Endothelial cell of umbilical vein (primary cell): Measurements from ENCODE around the gene HNRNPL. TPM values are rescaled to one million over a fixed set of nuclear protein-coding genes. Genes with fewer than 3 reads are reported as not detected.

ENCODE experiments used
- BruUV-seq: library from RNA; stranded (reverse); fragments of 400-500 nt; replicated peaks from 2 replicates; lab custom pipeline; 2021; lab: Mats Ljungman, UMichigan
- CTCF ChIA-PET: fragments of 300-600, 350-600 bp; sonication (Branson Sonifier 250); formaldehyde crosslinking; loops from one replicate; lab custom pipeline; 2021; ENCODE audit warnings: antibody characterized with exemption, inconsistent platforms; lab: Charles Lee
- POLR2A ChIA-PET: fragments of 300-600, 350-600 bp; sonication (Branson Sonifier 250); formaldehyde crosslinking; loops from one replicate; lab custom pipeline; 2021; ENCODE audit warnings: antibody characterized with exemption, inconsistent platforms; lab: Charles Lee
- DNase-seq: peaks from one replicate; pipeline ENCODE4 v3.0.0-alpha.2; 2011; ENCODE audit warnings: low read depth, low spot score
- FAIRE-seq: peaks from 2 replicates; lab custom pipeline; 2011; peaks lifted over from hg19 to GRCh38; lab: Jason Lieb, UNC
- H2AFZ ChIP-seq: 2 replicates; pipeline ENCODE4 v1.6.0; 2012; ENCODE audit warnings: low read depth, low read length, control low read depth, inconsistent platforms
- H3K27ac ChIP-seq: 2 replicates; pipeline ENCODE4 v1.5.1; 2011; ENCODE audit warnings: low read depth, mild to moderate bottlenecking, control low read depth, low read length, moderate library complexity; ENCODE audit not compliant: insufficient read depth
- H3K27me3 ChIP-seq, 2 experiments: 2 replicates each; pipeline versions ENCODE4 v1.6.0 to v1.6.1; 2011; ENCODE audit warnings: low read length in 2 of 2, mixed read lengths in 1 of 2; ENCODE audit not compliant: control insufficient read depth in 2 of 2, insufficient read depth in 2 of 2
- H3K36me3 ChIP-seq, 2 experiments: 2 replicates in 1 of 2; 3 replicates in 1 of 2; pipeline ENCODE4 v1.5.1; 2011; ENCODE audit warnings: low read length in 2 of 2, mild to moderate bottlenecking in 1 of 2, moderate library complexity in 1 of 2; ENCODE audit not compliant: control insufficient read depth in 2 of 2, insufficient read depth in 2 of 2; ENCODE audit errors: extremely low read depth in 1 of 2
- H3K4me1 ChIP-seq: 3 replicates; pipeline ENCODE4 v1.5.1; 2011; ENCODE audit warnings: mild to moderate bottlenecking, low read length; ENCODE audit not compliant: control insufficient read depth, insufficient read depth; ENCODE audit errors: extremely low read depth
- H3K4me2 ChIP-seq: 2 replicates; pipeline ENCODE4 v1.6.1; 2011; ENCODE audit warnings: low read length, control low read depth, mixed read lengths; ENCODE audit not compliant: insufficient read depth
- H3K4me3 ChIP-seq, 3 experiments: fragments of 200-600 bp in 1 of 3; sonication (generic), shearing (Covaris generic) in 1 of 3; replicated peaks in 1 of 3; 2 replicates each; pipeline ENCODE4 v1.5.1; 2011 to 2016; ENCODE audit warnings: control low read depth in 3 of 3, low read length in 3 of 3, mild to moderate bottlenecking in 2 of 3, inconsistent platforms in 1 of 3, low read depth in 1 of 3, moderate library complexity in 1 of 3; ENCODE audit not compliant: insufficient read depth in 1 of 3
- H3K79me2 ChIP-seq: 2 replicates; pipeline ENCODE4 v1.6.0; 2012; ENCODE audit warnings: low read length, inconsistent platforms; ENCODE audit not compliant: control insufficient read depth, insufficient read depth
- H3K9ac ChIP-seq: replicated peaks from 2 replicates; pipeline ENCODE3; 2011; ENCODE audit warnings: low read length, control low read depth; ENCODE audit not compliant: insufficient read depth; ENCODE audit errors: extremely low read depth
- H3K9me1 ChIP-seq: replicated peaks from 3 replicates; pipeline ENCODE4 v1.6.0; 2011; ENCODE audit warnings: mild to moderate bottlenecking, low read length; ENCODE audit not compliant: control insufficient read depth, insufficient read depth; ENCODE audit errors: extremely low read depth
- H3K9me3 ChIP-seq: replicated peaks from 2 replicates; pipeline ENCODE4 v1.5.1; 2012; ENCODE audit warnings: low read length, inconsistent platforms; ENCODE audit not compliant: control insufficient read depth, insufficient read depth
- H4K20me1 ChIP-seq: replicated peaks from 2 replicates; pipeline ENCODE3; 2011; ENCODE audit warnings: mild to moderate bottlenecking, low read length; ENCODE audit not compliant: control insufficient read depth, insufficient read depth; ENCODE audit errors: extremely low read depth
- CTCF ChIP-seq, 2 donors: IDR thresholded peaks; 1 replicate in 1 of 2; 2 replicates in 1 of 2; pipeline ENCODE4 v1.5.1; 2011; ENCODE audit warnings: low read length in 2 of 2, mild to moderate bottlenecking in 2 of 2, moderate library complexity in 2 of 2, control low read depth in 1 of 2, inconsistent platforms in 1 of 2, low read depth in 1 of 2; ENCODE audit not compliant: insufficient read depth in 1 of 2; ENCODE audit errors: extremely low read depth in 1 of 2
- POLR2A ChIP-seq: IDR thresholded peaks from 2 replicates; pipeline ENCODE4 v1.6.1; 2012; ENCODE audit warnings: low read depth, mild to moderate bottlenecking, control low read depth, low read length
- POLR2AphosphoS5 ChIP-seq: IDR thresholded peaks from 2 replicates; pipeline ENCODE4 v1.6.1; 2012; ENCODE audit warnings: low read depth, mild to moderate bottlenecking, control low read depth, low read length, moderate library complexity; ENCODE audit not compliant: insufficient read depth
- dilution Hi-C: fragments of 300-500 bp; cut with MboI; formaldehyde crosslinking; loops from one replicate; pipeline ENCODE4 v1.15.0; 2019; ENCODE audit warnings: low sequenced_read_pairs; ENCODE audit not compliant: extremely low pct_ligation_motif_present
- intact Hi-C: fragments of 100-400 bp; cut with micrococcal nuclease; formaldehyde crosslinking; loops from one replicate; pipeline ENCODE4 v1.10.0; 2022
- polyA plus RNA-seq, 4 experiments: library from polyadenylated mRNA; depleted of rRNA in 3 of 4; stranded (reverse) in 3 of 4; unstranded in 1 of 4; fragments of >200 nt; gene quantifications; 2 replicates each; pipeline versions ENCODE4 v1.2.1 to v1.2.3, GENCODE V29; 2011 to 2012; ENCODE audit warnings: missing spikeins in 1 of 4
- total RNA-seq: library from RNA; stranded (reverse); gene quantifications from 2 replicates; pipeline ENCODE4 v1.2.3, GENCODE V29; 2021

HNRNPL gene
- total and polyA plus RNA-seq, 2 donors (not counting 3 experiments of a cell fraction or from before 2014, with no cell fraction given), result 305 to 451 TPM

- H3K27ac ChIP-seq, result peak within 1 kb of the TSS; percentile 28
Observed at GRCh38 chr19:38877781-38878574, 28.2 kb upstream of the HNRNPL start, which contains the start of gene RINL. TSS of gene RINL (minus strand) at chr19:38878275. CDS start at chr19:38876742, 1,533 bp downstream.

More at GRCh38 chr19:38877781-38878574, 28.2 kb upstream of the HNRNPL start, which contains the start of gene RINL:
- Histone ChIP-seq H3K27me3 (no peaks in the 10 kb centered on the region), H2AFZ (peak within 1 kb of the TSS; percentile 51), H3K9me3 (no peaks in the 10 kb centered on the region), H4K20me1 (no peaks in the 10 kb centered on the region), H3K79me2 (no peaks in the 10 kb centered on the region), H3K4me1 (peaks cover 13% of the 10 kb centered on the region), H3K4me2 (peak within 1 kb of the TSS; percentile 13), H3K4me3 (no peak within 1 kb of the TSS), H3K9me1 (no peaks in the 10 kb centered on the region), H3K9ac (peak within 1 kb of the TSS; percentile 12), H3K36me3 (peaks cover 0 to 9% of the 10 kb centered on the region in 2 experiments)
- BruUV-seq, result TSS peak; percentile 52
- intact Hi-C loops, result no loop called here
- TF ChIP-seq CTCF (IDR thresholded peaks at IDR 0.05; ENCODE audit: extremely low read depth in 1 of 2, insufficient read depth in 1 of 2, low read depth in 1 of 2, low read length in 2 of 2) (no peak), POLR2AphosphoS5 (peak; percentile 43), POLR2A (peak; percentile 46)
- POLR2A ChIA-PET, result interaction anchor here (0.6 kb wide), 1 partner anchor 12 kb away, joined by 5 read pairs; no protein-coding TSS in a partner anchor
- dilution Hi-C loops, result no loop called here
- CTCF ChIA-PET, result interaction anchor here (0.7 to 2.7 kb wide), 5 partner anchors 10 to 243 kb away, joined by 3 to 18 read pairs (median 4); partner anchors contain the start of genes MRPS12 and SARS2
- DNase-seq (peak; percentile 26), FAIRE-seq (peak; percentile 70)
